ENCODE results near the gene CALML6.

The CALML6 gene

DNA sequence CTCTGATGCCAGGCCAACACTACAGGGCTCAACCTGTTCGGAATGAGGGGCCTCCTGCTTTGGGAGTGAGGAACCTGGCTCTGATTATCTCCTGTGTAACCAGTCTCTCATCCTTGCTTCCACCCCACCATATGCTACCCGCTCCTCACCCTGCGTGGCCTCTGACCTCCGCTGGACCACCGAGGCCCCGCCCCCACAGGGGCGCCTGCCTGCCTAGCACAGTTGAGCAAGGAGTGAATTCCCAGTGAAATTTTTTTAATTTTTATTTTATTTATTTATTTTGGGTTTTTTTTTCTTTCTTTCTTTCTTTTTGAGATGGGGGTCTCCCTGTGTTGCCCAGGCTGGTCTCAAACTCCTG, 22.3 kb upstream of the CALML6 start:
- no peak for FAIRE-seq

DNA sequence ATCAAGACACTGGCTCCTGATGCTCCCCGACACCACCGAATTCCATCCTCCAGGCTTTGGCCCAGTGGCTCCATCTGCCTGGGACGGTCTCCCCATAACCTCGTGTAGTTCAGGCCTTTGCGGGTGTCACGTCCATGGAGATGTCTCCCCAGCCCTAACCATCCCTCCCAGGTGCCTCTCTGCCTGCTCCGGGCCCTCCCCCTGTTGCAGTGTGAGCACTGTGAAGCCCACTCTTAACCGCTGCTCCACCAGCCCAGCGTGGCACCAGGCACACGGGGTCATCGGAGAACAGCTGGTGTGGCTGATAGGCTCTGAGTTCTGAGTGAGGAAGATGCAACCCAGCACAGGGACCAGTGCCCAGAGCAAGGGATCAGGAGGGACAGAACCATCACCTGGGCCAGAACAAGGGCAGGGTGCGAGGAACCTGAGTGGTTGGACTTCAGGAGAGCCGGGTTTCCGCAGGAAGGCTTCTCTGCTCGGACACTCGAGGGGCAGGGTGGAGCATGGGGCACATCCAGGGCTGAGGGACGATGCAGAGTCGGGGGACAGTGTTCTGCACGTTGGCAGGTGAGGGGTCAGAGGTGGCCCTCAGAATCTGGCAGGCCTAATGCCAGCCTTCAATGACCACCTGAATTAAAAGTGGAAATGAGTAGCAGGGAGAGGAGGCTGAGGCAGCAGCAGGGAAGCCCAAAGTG, 21.6 kb upstream of the CALML6 start:
- FAIRE-seq, result no peak

DNA sequence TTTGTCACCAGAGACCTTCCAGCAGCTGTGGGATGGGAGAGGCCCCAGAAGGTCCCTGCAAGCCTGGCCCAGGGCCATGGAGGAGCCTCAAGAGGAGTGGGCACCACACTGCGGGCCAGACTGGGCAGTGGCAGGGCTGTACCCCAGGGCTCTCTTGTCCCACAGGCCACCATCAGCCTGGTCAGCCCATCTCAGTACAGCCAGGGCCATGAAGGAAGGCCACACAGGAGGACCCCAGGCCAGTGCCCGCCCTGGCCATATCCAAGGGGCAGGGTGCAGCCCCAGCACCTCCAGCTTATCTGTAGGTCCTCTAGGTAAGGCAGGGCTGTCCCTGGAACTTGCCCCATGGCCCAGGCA, 21.1 kb upstream of the CALML6 start:
- FAIRE-seq, result no peak

DNA sequence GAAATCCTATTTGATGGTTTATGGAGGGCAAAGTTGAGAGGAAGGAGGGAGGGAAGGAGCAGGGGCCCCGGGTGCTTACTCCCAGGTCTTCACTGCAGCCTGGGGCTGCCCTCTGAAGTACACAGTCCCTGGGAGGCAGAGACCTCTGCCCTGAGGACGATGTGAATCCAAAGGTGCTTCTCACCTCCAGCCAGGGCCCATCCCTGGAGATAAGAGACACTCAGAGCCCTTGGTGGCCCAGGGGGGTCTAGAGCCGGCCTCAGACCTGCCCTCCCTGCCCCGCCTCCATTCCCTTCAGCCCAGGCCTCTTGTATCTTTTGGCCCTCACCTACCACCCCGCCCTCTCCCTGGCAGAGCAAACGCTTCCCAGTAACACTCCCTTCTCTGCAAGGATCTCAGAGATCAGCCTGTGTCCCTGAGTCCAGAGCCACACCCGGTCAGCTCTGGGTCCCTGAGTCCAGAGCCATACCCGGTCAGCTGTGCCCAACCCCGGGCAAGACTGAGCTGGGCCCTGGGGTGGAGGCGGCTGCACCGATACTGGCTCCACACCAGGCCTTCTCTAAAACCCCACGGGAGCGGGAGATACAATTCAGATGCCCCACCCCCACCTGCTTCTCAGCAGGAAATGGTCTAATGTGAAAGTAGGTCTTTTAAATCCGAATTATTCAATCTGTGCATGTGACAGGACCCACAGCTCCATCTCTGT, 20.6 kb upstream of the CALML6 start:
- FAIRE-seq, result no peak

DNA sequence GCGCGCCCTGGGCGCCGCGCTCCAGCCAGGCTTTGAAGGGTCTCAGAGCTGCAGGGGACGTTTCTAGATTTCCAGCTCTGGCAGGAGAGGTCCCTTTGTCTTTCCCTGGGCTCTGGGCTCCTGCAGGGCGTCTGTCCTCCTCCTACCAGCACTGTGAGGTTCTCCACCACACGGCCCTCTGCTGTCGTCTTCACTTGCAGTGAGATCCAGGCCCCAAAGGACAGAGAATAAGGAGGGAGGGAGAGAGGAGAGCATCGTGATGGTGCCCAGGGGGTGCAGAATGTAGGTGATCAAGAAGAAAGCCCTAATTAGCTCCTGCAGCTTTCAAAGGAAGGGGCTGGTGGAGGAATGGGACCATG, 20.0 kb upstream of the CALML6 start:
- FAIRE-seq, result no peak

DNA sequence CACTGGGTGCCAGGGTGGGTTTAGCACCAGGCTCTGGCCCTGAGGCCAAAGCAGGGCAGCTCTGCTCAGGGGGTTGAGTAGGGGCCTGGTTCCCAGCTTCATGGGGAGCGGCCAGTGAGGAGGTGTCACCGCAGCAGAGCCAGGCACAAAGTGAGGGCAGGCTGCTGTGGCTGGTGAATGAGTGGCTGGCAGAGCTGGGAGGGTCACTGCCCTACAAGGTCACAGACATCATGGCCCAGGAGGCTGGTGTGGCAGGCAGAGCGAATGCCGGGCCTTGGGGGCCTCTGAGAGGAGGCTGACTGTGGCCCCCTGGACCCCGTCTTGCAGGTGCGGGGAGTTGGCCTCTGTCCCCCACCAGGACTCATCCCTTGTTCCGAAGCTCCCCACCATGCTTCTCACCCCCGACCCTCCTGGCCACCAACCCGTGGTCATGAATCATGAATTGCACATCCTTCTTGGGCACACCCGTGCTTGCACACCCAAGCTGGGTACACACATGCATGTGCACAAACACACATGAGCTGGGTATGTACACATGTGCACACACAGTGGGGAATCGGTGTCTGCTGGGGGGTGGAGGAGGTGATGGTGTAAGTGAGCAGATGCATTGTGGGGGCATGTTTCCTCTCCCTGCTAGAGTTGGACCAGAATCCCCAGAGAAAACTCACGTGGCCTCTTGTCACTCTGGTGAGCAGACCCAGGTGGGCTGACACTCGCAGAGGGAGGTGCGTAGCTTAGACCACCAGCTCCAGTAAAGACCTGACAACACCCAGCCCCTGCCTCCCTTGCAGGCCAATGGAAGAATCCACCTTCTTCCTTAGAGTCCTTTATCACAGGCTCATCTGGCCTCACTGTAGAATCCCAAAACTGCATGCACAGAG, 19.4 kb upstream of the CALML6 start:
- FAIRE-seq, result no peak

DNA sequence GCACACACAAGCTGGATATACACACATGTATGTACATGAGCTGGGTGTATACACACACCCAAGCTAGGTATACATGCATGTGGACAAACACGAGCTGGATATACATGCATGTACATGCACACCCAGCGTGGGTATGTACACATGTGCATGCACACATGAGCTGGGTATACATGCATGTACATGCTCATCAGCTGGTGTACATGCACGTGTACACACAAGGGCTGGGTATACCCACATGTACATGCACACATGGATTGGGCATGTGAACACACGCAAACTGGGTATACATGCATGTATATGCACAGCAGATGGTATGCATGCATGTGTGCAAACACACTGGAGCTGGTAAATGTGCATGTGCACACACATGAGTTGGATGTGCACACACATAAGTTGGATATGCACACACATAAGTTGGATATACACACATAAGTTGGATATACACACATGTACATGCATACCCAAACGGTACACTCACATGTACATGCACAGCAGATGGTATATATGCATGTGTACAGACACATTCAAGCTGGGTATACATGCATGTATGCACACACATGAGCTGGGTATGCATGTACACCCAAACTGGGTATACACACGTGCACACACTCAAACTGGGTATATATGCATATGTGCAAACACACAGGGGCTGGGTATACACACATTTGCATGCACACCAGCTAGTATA, 16.7 kb upstream of the CALML6 start:
- no peak for FAIRE-seq

DNA sequence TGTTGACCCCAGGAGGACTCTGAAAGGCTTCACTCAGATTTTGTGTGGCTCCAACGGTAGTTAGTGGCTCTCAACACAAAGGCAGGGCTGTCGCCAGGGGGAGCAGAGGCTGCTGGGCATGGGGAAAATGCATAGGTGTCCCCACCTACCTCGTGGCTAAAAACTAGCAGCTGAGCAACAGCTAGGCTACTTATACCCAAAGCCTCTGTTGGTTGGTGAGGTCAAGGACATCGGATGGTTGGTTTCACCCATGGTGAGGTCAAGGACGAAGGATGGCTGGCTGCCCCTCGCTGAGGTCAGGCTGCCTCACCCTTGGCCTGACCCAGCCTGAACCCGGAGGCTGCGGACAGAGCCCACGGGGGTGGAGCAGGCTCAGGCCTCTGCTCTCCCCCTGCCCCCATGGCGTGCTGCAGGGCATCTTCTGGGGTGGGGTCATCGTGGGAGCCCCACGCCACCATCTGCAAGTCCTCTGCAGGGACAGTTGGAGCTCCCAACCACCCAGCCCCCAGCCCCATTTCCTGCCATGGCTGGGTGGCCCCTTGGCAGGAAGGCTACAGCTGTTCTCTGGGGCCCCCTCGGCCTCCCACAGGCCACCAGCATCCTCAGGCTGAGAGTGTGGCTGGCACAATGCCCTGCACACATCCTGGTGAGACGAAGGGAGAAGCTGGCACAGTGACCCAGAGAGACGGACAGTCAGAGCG, 15.6 kb upstream of the CALML6 start:
- FAIRE-seq, result no peak

DNA sequence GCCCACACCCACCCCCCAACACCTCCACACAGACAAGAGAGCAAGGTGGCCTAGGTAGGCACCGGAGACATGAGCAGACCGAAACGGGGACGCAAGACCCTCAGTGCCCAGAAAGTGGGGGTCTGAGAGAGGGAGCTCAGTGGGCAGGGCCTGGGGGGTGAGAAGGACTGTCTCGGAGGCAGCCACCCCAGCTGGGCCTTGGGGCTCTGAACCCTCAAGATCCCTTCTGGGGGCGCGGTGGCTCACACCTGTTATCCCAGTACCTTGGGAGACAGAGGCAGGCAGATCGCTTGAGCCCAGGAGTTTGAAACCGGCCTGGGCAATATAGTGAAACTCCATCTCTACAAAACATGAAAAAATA, 15.1 kb upstream of the CALML6 start:
- FAIRE-seq, result no peak

DNA sequence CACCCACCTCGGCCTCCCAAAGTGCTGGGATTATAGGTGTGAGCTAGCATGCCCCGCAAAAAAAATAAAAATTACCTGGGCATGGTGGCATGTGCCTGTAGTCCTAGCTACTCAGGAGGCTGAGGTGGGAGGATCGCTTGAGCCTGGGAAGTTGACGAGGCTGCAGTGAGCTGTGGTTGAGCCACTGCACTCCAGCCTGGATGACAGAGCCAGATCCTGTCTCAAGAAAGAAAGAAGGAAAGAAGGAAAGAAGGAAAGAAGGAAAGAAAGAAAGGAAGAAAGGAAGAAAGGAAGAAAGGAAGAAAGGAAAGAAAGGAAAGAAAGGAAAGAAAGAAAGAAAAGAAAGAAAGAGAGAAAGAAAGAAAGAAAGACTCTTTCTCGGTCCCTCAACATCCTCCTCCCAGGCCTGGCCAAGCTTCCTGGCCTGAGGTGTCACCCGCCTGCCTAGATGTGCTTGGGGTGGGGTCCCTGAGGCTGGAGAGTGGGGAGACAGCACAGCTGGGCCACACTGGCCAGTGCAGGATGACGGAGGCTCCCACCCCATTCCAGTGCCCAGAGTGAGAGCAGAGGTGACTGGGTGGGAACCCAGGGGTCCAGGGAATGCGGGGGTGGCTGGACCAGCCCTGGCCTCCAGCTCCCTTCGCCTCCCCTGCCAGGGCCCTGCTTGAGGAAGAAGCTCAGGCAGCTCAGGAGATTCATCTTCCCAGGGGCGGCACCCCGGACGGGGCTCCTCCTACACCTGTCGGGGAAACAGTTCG, 14.0 kb upstream of the CALML6 start:
- FAIRE-seq, result no peak

DNA sequence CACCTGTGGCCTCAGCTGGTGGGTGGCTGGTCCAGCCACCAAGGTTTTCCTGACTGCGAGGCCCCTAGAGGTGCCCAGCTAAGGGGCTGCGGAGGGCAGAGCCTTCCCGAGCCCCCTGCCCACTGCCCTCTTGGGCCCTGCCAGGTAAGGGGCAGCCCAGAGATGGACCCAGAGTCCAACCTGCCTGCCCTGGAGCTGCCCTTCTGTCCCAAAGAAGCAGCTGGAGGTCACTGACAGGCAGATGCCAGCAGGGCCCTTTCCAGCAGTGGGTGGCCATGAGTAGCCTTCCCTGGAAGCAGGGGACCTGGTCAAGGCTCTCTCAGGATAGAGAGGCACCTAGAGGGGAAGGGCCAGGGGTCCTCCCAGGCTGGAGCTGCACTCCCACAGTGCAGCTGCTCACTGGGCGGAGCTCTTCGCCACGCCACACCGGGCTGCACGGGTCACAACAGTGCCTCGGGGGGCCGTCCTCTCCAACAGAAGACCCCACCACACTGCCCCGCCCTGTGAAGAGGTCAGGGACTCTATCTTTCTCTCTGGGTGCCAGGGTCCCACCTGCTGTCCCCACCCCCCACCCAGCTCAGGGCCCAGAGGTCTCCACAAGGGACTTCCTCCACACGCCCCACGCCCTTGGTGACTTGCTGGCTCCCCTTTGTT, 13.3 kb upstream of the CALML6 start:
- FAIRE-seq, result no peak

DNA sequence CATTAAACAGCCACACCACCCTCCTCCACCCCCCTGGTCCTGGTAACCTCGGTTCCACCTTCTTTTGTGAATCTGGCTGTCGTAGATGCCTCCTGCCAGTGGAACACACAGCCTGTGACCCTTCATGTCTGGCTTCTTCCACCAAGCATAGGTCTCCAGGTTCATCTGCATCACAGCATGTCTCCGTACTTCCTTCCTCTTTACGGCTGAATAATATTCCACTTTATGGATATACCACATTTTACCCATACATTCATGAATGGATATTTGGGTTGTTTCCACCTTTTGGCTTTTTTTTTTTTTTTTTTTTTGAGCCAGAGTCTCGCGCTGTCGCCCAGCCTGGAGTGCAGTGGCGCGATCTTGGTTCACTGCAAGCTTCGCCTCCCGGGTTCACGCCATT, 11.8 kb upstream of the CALML6 start:
- no peak for FAIRE-seq

DNA sequence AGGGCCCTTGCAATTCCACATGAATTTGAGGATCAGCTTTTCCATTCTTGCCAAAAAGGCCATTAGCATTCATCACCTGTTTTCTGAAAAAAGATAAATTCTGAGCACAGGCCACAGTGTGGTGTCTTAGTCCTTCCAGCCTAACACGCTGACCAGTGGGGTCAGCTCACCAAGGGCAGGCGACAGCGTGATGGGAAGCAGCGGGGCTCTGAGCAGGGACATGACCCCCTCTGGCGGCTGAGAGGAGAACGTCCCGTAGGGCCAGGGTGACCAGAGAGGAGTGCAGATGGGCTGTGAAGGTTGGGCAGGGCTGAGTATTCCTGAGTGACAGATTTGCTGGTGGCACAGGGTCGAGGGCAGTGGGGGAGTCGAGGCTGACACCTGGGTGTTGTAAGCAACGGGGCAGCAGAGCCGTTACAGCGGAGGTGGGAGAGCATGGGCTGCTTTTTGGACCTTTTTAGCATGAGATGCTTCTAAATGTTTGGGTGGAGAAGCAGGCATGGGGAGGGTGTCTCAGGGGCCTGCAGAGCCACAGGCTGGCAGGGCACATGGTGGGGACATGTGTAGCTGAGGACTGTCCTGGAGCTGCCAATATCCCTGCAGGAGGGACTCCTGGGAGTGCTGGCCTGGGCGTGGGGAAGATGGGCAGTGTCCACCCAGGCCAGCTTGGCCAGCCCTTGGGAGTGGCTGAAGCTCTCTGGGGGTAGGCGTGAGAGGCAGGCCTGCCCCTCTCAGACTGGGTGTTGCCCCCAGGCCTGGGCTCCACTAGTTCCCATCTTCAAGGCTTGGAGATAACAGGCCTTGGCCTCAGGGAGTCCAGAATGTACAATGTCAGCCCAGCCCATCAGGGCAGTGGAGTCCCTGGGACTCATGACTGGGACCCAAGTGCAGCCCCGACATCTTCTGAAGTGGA, 8.6 kb upstream of the CALML6 start:
- peak; percentile 83 for FAIRE-seq

DNA sequence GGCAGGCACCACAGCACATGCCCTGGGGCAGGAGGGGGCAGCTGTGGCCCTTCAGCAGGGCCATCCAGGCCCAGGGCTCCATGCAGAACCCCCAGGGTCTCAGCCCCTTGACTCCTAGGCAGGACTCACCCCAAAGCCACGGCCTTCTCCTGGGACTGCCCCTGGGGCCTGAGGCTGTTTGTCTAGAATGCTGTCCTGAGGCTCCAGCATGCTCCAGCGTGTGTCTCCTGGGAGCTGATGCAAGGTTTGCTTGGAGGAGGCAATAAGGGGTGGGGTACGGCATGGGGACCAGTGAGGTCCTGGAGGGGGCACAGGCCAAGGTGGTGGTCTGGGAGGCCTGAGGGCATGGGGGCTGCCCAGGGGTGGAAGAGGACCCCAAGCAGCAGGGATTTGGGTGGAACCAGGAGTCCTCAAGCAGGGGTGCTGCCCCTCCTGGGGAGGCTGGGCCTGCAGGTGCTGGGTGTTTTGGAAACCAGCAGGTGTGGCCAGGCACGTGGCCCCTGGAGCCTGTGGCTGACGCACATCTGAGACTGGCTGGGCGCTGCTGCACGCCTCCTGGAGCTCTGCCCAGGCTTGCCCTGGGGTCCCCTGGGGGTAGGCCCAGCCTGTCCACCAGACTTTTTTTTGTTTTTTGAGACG, 7.8 kb upstream of the CALML6 start:
- FAIRE-seq, result no peak

DNA sequence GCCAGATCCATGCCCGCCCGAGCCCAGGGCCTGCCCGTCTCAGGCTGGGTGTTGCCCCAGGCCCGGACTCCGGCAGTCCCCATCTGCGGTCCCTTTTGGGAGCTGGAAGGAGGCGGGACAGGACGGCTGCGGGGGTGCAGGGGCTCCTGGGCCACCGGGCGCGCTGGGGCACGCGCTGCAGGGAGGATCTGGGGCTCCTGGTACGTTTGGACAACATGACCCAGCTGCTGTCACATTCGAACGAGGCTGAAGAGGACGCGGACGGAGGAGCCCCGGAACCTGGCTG, 6.6 kb upstream of the CALML6 start:
- FAIRE-seq, result no peak

DNA sequence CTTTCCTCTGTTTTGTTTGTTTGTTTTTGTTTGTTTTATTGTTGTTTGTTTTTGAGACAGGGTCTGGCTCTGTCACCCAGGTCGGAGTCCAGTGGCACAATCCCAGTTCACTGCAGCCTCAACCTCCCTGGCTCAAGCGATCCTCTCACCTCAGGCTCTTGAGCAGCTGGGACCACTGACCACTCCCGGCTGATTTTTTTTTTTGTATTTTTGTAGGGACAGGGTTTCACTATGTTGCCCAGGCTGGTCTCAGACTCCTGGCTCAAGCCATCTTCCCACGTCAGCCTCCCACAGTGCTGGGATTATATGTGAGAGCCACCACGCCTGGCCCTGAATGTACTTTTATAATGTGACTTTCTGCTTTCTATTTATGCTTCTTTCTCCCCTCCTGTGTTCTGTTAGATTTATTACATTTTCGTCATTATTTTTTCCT, 5.0 kb upstream of the CALML6 start:
- no peak for FAIRE-seq

DNA sequence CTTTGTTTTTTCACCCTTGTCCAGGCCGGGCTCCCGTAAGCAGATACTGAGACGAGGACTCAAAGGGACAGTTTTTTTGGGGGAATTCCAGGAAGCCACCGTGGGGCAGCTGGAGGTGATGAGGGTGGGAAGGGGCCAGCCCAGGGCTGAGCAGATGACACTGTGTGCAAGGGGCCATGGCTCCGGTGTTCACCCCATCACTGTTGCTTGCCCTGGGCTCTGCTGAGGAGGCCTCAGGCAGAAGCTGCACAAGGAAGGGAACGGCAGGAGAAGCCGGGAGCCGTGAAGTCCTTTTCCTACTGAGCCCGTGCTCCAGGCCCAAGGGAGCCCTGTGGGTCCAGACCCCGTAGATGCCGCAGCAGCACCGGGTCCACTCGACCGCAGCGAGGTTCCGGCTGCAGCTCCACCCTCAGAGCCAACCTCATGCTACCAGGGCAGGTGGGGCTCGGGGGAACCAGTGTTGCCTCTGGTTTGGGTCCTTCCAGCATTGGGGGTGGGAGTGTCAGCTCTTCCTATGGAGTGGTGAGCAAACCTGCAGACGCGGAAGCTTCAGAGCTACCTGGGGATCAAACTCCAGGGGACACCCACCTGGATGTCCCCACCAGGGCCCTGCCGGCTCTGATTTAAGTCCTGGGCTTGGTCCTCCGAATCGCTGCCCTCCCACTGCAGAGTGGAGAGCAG, 4.3 kb upstream of the CALML6 start:
- no peak for FAIRE-seq

DNA sequence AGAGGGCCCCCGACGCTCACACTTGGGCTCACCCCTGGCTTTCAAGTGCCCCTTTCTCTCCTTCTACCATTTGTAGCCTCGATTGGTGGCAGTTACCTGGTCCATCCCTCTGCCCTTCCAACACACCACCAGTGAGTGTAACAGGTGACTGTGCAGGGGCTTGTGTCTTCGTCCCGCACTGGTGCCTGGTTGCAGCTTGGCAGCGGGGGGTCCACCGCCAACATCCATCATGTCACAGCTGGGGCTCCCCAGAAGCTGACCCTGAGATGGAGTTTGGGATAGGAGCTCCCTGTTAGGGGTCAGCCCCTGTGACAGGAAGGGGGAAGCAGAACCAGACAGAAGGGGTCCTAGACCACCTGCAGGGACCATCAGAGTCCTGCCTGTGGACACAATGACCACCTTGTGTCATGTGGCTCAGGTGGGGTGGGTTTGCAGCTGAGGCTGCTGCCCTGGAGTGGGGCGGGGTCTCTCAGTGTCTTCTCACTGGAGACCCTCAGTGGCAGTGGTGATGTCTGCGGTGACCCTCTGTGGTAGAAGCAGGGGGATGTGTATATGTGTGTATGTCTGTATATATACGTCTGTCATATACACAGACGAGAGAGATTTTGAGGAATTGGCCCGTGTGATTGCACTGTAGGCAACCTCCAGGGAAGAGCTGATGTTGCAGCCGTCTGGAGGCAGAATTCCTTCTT, 3.6 kb upstream of the CALML6 start:
- FAIRE-seq, result no peak

All from G401.6 (cell line).